DND-41 (cell line): ENCODE results near the gene NECTIN1.

Experiments used
- ATAC-seq: fragments of 200-7000 bp; cut with Tn5 transposase; 3 replicates; pipeline ENCODE4 v1.9.1; 2021; ENCODE audit warnings: low read depth; ENCODE audit not compliant: insufficient read depth
- DNase-seq: peaks from one replicate; pipeline ENCODE4 v3.0.0-alpha.2; 2020
- H2AFZ ChIP-seq: 2 replicates; pipeline ENCODE4 v1.6.0; 2012; ENCODE audit warnings: low read depth, low read length
- H3K27ac ChIP-seq: 2 replicates; pipeline ENCODE4 v1.5.1; 2012; ENCODE audit warnings: low read length, inconsistent platforms
- H3K27me3 ChIP-seq: fragments of 200-600 bp; sonication (generic); 2 replicates; pipeline ENCODE4 v1.6.0; 2012; ENCODE audit warnings: low read length, mild to moderate bottlenecking, inconsistent platforms; ENCODE audit not compliant: insufficient read depth, poor library complexity
- H3K36me3 ChIP-seq: 2 replicates; pipeline ENCODE4 v1.5.1; 2012; ENCODE audit warnings: low read length, inconsistent platforms; ENCODE audit not compliant: insufficient read depth
- H3K4me1 ChIP-seq: 2 replicates; pipeline ENCODE4 v1.5.1; 2012; ENCODE audit warnings: mild to moderate bottlenecking, low read length; ENCODE audit not compliant: insufficient read depth
- H3K4me2 ChIP-seq: 2 replicates; pipeline ENCODE4 v1.6.0; 2012; ENCODE audit warnings: mild to moderate bottlenecking, moderate library complexity, low read length, inconsistent platforms; ENCODE audit not compliant: insufficient read depth
- H3K4me3 ChIP-seq, 2 experiments: fragments of 200-600 bp in 1 of 2; shearing (Covaris generic) in 1 of 2; 2 replicates each; pipeline ENCODE4 v1.5.1; 2012 to 2016; ENCODE audit warnings: inconsistent platforms in 2 of 2, low read length in 2 of 2, mild to moderate bottlenecking in 2 of 2, low read depth in 1 of 2, moderate library complexity in 1 of 2
- H3K79me2 ChIP-seq: 2 replicates; pipeline ENCODE4 v1.6.0; 2012; ENCODE audit warnings: low read length, inconsistent platforms; ENCODE audit not compliant: insufficient read depth
- H3K9ac ChIP-seq: 2 replicates; pipeline ENCODE4 v1.6.0; 2012; ENCODE audit warnings: low read depth, mild to moderate bottlenecking, inconsistent platforms, low read length, moderate library complexity
- H3K9me3 ChIP-seq: 2 replicates; pipeline ENCODE4 v1.5.1; 2012; ENCODE audit warnings: low read length, moderate library complexity, mild to moderate bottlenecking, inconsistent platforms; ENCODE audit not compliant: insufficient read depth, severe bottlenecking
- H4K20me1 ChIP-seq: 2 replicates; pipeline ENCODE4 v1.6.0; 2012; ENCODE audit warnings: low read length; ENCODE audit not compliant: insufficient read depth
- CTCF ChIP-seq: IDR thresholded peaks from 2 replicates; pipeline ENCODE4 v1.5.1; 2012; ENCODE audit warnings: borderline replicate concordance, low read length, moderate library complexity, mild to moderate bottlenecking; ENCODE audit not compliant: poor library complexity, severe bottlenecking; ENCODE audit errors: extremely low read depth
- EZH2 ChIP-seq: IDR thresholded peaks from 3 replicates; pipeline ENCODE4 v1.6.1; 2012; ENCODE audit warnings: borderline replicate concordance, low read depth, mild to moderate bottlenecking, moderate library complexity, low read length, inconsistent platforms; ENCODE audit not compliant: severe bottlenecking

The NECTIN1 gene

GRCh38 chr11:119712006-119712405 is 17.0 kb downstream of the NECTIN1 start:
- peaks cover 20% of the 10 kb centered on the region for H3K27me3 ChIP-seq
- no peaks in the 10 kb centered on the region for H3K9me3 ChIP-seq
- H3K79me2 ChIP-seq = no peaks in the 10 kb centered on the region
- no peak for DNase-seq
- H3K36me3 ChIP-seq = no peaks in the 10 kb centered on the region
- no peak overlapping the region for H3K27ac ChIP-seq
- H2AFZ ChIP-seq = no peak overlapping the region
- peaks cover 13% of the 10 kb centered on the region for H4K20me1 ChIP-seq
- H3K9ac ChIP-seq = no peak overlapping the region
- no peak overlapping the region for H3K4me2 ChIP-seq
- peaks cover 18% of the 10 kb centered on the region for H3K4me1 ChIP-seq
- ATAC-seq = no peak
- no peak overlapping the region for H3K4me3 ChIP-seq
- TF ChIP-seq CTCF (no peak), EZH2 (no peak)

GRCh38 chr11:119711476-119711875 is 17.5 kb downstream of the NECTIN1 start:
- Histone ChIP-seq H4K20me1 (peaks cover 13% of the 10 kb centered on the region), H3K4me1 (peaks cover 18% of the 10 kb centered on the region), H3K27me3 (peaks cover 20% of the 10 kb centered on the region), H3K9me3 (no peaks in the 10 kb centered on the region), H3K4me2 (no peak overlapping the region), H3K4me3 (no peak overlapping the region), H2AFZ (no peak overlapping the region), H3K27ac (no peak overlapping the region), H3K36me3 (no peaks in the 10 kb centered on the region), H3K79me2 (no peaks in the 10 kb centered on the region), H3K9ac (no peak overlapping the region)
- ATAC-seq (no peak), DNase-seq (no peak)
- no peak for TF ChIP-seq CTCF
- no peak for TF ChIP-seq EZH2

- peaks cover 18% of the 10 kb centered on the region for H3K4me1 ChIP-seq
- H3K4me2 ChIP-seq = no peak overlapping the region
Observed at GRCh38 chr11:119710417-119710816, 18.6 kb downstream of the NECTIN1 start.

More at GRCh38 chr11:119710417-119710816, 18.6 kb downstream of the NECTIN1 start:
- no peak overlapping the region for H3K4me3 ChIP-seq
- ATAC-seq (no peak), DNase-seq (no peak)
- H3K36me3 ChIP-seq = no peaks in the 10 kb centered on the region
- H3K9ac ChIP-seq = no peak overlapping the region
- H4K20me1 ChIP-seq = peaks cover 10% of the 10 kb centered on the region; the same call in 1 of the 2 replicates
- no peaks in the 10 kb centered on the region for H3K79me2 ChIP-seq
- H3K9me3 ChIP-seq = no peaks in the 10 kb centered on the region
- H2AFZ ChIP-seq = no peak overlapping the region
- no peak overlapping the region for H3K27ac ChIP-seq
- TF ChIP-seq EZH2 = no peak
- no peak for TF ChIP-seq CTCF
- peaks cover 20% of the 10 kb centered on the region for H3K27me3 ChIP-seq
